Skeletal muscle tissue (tissue), 4 donors: Measurements from ENCODE around the gene UTP3. TPM values are rescaled to one million over a fixed set of nuclear protein-coding genes. Genes with fewer than 3 reads are reported as not detected.
A peak's percentile ranks its signal among the peaks of the same experiment; 100 is the strongest.
"Not testable (repeated sequence)": the region's sequence is repeated elsewhere in the genome, so short reads cannot be mapped to it uniquely, and the experiment has no call there.

Experiments used
- H3K27ac ChIP-seq: one replicate; pipeline ENCODE4 v1.7.0; 2013; ENCODE audit warnings: mild to moderate bottlenecking, low read depth, low read length, inconsistent platforms
- H3K27me3 ChIP-seq, 3 donors: one replicate each; pipeline ENCODE4 v1.7.0; 2013; ENCODE audit warnings: low read length in 3 of 3; ENCODE audit not compliant: control insufficient read depth in 3 of 3, insufficient read depth in 3 of 3
- H3K36me3 ChIP-seq, 3 donors: one replicate each; pipeline ENCODE4 v1.7.0; 2013; ENCODE audit warnings: low read length in 3 of 3; ENCODE audit not compliant: control insufficient read depth in 3 of 3, insufficient read depth in 3 of 3
- H3K4me1 ChIP-seq, 3 donors: one replicate each; pipeline ENCODE4 v1.7.0; 2013; ENCODE audit warnings: low read length in 3 of 3, mild to moderate bottlenecking in 3 of 3; ENCODE audit not compliant: control insufficient read depth in 3 of 3, insufficient read depth in 3 of 3
- H3K4me3 ChIP-seq, 3 donors: one replicate each; pipeline ENCODE4 v1.7.0; 2013; ENCODE audit warnings: low read length in 3 of 3
- H3K9ac ChIP-seq, 3 donors: one replicate each; pipeline ENCODE4 v1.7.0; 2013; ENCODE audit warnings: low read length in 3 of 3, mild to moderate bottlenecking in 3 of 3, moderate library complexity in 2 of 3, low read depth in 1 of 3
- H3K9me3 ChIP-seq, 3 donors: one replicate each; pipeline ENCODE4 v1.7.0; 2013; ENCODE audit warnings: low read length in 3 of 3; ENCODE audit not compliant: control insufficient read depth in 3 of 3
- total RNA-seq: library from RNA; depleted of rRNA; stranded (reverse); fragments of >200 nt; gene quantifications from one replicate; pipeline ENCODE4 v1.2.3, GENCODE V29; 2014
- donor health status: Osteomylitis.

The UTP3 gene
- total RNA-seq, 1 donor from 2014 or later: 13.6 TPM

GRCh38 chr4:70714079-70714887 is 26.0 kb downstream of the UTP3 start:
- H3K9ac ChIP-seq: no peak overlapping the region
- no peaks in the 10 kb centered on the region for H3K36me3 ChIP-seq
- no peaks in the 10 kb centered on the region for H3K9me3 ChIP-seq
- H3K4me1 ChIP-seq: peaks cover 0 to 29% (median 17%) of the 10 kb centered on the region in 3 donors
- H3K27ac ChIP-seq: peak overlapping the region; percentile 26
- no peaks in the 10 kb centered on the region for H3K27me3 ChIP-seq
- H3K4me3 ChIP-seq: peak overlapping the region in 1 of 3 donors; percentile 16

DNA sequence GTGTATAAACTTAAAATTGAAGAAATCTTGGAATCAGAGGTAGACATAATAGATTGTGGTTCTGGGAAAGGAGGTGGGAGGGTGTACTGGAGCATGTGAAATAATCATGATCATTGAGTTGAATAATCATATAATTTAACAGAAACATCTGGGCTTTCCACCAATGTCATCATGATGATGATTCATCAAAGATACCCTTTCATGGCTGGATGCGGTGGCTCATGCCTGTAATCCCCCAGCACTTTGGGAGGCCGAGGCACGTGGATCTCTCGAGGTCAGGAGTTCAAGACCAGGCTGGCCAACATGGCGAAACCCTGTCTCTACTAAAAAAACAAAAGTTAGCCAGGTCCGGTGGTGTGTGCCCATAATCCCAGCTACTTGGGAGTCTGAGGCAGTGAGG is 26.8 kb downstream of the UTP3 start:
- no peaks in the 10 kb centered on the region for H3K36me3 ChIP-seq
- no peaks in the 10 kb centered on the region for H3K9me3 ChIP-seq
- H3K4me1 ChIP-seq: peaks cover 0 to 29% (median 14%) of the 10 kb centered on the region in 3 donors
- no peak overlapping the region for H3K4me3 ChIP-seq
- H3K9ac ChIP-seq: no peak overlapping the region
- H3K27ac ChIP-seq: no peak overlapping the region
- H3K27me3 ChIP-seq: no peaks in the 10 kb centered on the region

DNA sequence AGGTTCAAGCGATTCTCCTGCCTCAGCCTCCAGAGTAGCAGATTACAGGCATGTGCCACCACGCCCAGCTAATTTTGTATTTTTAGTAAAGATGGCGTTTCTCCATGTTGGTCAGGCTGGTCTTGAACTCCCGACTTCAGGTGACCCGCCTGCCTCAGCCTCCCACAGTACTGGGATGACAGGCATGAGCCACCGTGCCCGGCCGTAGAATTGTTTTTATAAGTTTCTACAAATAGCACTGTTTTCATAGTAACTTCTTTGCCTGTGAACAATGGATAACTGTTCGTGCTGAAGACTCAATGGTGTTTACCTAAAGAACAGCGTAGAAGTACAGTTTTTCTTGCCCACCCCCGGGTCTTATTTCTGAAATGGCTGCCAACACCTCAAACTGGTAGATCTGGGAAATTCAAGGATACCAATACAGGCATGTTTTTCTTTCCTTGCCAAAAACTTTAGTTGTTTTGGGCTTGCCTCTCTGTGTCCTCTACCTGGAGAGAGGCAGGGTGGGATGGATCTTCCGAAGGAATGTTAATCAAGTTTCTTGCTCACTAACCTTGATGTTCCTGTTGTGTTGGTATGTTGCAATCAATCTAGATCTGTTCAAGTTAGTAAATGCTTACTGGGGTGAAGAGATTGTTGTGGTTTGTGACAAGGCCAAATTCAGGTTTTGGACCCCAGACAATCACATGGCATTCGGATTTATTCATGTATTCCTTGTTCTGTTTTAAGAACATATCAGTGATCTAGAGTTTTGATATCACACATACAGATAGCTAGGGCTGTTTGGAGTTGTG is 30.7 kb downstream of the UTP3 start:
- H3K9ac ChIP-seq: no peak overlapping the region
- no peak overlapping the region for H3K27ac ChIP-seq
- H3K4me1 ChIP-seq: peaks cover 4 to 15% (median 6%) of the 10 kb centered on the region in 3 donors
- H3K9me3 ChIP-seq: no peaks in the 10 kb centered on the region
- no peaks in the 10 kb centered on the region for H3K36me3 ChIP-seq
- H3K27me3 ChIP-seq: no peaks in the 10 kb centered on the region
- no peak overlapping the region for H3K4me3 ChIP-seq

DNA sequence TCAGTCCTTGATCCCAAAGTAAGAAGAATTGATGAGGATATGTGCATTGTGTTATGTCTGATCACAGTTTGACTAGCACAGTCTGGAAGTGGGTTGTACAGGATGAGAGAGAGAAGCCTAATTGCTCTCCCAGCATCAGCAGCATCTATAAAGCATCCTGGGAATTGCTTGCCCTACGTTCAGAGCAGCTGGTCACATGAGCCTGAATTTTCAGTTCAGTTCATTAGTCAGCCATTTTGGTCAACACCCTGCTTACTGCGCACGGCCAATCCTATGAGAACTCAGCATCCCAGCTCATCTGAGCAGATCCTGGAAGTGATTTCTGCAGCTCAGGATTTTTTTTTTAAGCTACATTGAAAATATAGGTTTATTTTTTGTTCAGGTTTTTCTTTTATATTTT is 33.4 kb downstream of the UTP3 start, which contains the start of gene RUFY3:
Gene RUFY3, plus strand, starts transcription at position 218 of the 400 bp plus-strand sequence. CDS start 610 bp downstream, outside the sequence.
- Histone ChIP-seq H3K27ac (peak within 1 kb of the TSS; percentile 48), H3K4me3 (peak within 1 kb of the TSS; percentile 45 to 70 (median 68))

DNA sequence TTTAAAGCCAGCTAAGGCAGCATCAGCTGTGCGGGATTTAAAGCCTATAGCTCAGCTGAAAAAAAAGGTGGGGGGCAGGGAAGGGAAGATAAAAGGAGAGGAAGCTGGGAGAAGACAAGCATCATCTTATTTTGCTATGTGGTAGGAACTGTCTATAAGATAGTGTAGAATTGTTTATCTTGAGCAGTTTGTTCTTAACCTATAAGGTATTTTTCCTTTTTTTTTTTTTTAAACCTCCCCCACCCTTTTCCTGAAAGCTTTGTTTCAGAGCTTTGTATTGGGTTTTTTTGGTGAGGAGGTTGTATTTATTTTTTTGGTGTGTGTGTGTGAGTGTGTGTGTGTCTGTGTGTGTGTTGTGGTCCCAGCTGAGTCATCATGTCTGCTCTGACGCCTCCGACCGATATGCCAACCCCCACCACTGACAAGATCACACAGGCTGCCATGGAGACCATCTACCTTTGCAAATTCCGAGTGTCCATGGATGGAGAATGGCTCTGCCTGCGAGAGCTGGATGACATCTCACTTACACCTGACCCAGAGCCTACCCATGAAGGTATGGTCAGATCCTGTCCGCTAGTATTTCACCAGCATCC is 34.0 kb downstream of the UTP3 start:
- Histone ChIP-seq H3K36me3 (peaks cover 0 to 4% (median 0%) of the 10 kb centered on the region in 3 donors), H3K4me1 (peaks cover 0 to 4% (median 4%) of the 10 kb centered on the region in 3 donors), H3K9ac (peak overlapping the region; percentile 27 to 74 (median 64)), H3K27ac (peak overlapping the region; percentile 48), H3K9me3 (no peaks in the 10 kb centered on the region), H3K27me3 (no peaks in the 10 kb centered on the region), H3K4me3 (peak overlapping the region; percentile 45 to 70 (median 68))

More for the DNA sequence above, 33.4 kb downstream of the UTP3 start, which contains the start of gene RUFY3:
- no peaks in the 10 kb centered on the region for H3K9me3 ChIP-seq
- H3K27me3 ChIP-seq: no peaks in the 10 kb centered on the region
- peak within 1 kb of the TSS; percentile 27 to 74 (median 64) for H3K9ac ChIP-seq
- peaks cover 0 to 4% (median 0%) of the 10 kb centered on the region in 3 donors for H3K36me3 ChIP-seq
- peaks cover 0 to 4% (median 4%) of the 10 kb centered on the region in 3 donors for H3K4me1 ChIP-seq

DNA sequence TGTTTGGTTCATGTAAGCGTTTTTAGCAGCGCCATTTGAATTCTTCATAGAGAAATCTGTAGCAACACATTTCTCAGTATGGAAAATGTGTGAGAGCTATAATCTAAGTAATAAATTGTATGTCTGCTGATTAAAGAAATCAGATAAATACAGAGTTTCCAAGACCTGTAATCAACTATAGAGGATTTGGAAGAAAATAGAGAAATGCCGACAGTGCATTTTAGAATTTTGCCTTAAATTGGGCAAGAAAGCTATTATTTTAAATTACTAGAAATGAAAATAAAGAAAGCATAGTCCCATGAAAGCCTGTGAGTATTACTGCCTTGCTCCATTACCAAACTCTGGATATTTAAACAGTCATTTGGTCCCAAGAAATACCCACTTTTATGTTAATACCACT is 36.1 kb downstream of the UTP3 start:
- peaks cover 0 to 4% (median 4%) of the 10 kb centered on the region in 3 donors for H3K4me1 ChIP-seq
- peaks cover 0 to 4% (median 0%) of the 10 kb centered on the region in 3 donors for H3K36me3 ChIP-seq
- no peaks in the 10 kb centered on the region for H3K9me3 ChIP-seq
- H3K27me3 ChIP-seq: no peaks in the 10 kb centered on the region
- H3K4me3 ChIP-seq: no peak overlapping the region
- no peak overlapping the region for H3K9ac ChIP-seq
- no peak overlapping the region for H3K27ac ChIP-seq

DNA sequence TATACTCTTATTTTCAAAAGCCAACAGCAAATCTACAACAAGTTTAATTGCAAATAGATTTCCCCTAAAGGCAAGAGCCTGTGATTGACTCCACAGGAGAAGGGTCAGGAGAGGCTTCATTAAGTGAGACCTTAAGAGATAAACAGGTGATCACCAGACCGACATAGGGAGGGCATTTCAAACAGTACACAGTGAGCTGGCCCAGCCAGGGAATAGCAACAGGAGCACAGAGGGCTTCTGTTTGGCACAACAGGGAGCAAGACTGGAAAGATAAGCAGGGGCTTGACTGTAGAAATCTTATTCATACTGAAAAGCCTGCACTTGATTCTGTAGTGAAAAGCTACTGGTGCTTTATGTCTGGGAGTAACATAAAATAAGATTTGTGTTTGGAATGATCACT is 37.3 kb downstream of the UTP3 start:
- Histone ChIP-seq H3K9me3 (no peaks in the 10 kb centered on the region), H3K9ac (no peak overlapping the region), H3K4me1 (peaks cover 0 to 4% (median 4%) of the 10 kb centered on the region in 3 donors), H3K27ac (no peak overlapping the region), H3K36me3 (peaks cover 0 to 4% (median 0%) of the 10 kb centered on the region in 3 donors), H3K27me3 (no peaks in the 10 kb centered on the region), H3K4me3 (no peak overlapping the region)

DNA sequence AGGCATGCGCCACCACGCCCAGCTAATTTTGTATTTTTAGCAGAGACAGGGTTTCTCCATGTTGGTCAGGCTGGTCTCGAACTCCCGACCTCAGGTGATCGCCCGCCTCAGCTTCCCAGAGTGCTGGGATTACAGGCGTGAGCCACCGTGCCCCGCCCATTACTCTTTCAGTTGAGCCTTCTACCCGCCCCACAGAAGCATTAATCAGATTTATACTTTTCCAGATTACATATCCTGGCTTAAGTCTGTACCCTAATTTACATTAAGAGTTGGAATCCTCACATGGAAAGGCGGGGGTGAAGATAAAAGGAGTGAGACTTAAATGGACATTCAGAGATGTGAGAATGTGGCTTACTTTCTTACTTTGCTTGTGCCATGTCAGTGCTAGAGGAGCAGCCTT is 38.2 kb downstream of the UTP3 start:
- not testable (repeated sequence) for H3K4me3 ChIP-seq, H3K4me1 ChIP-seq, H3K27ac ChIP-seq, H3K27me3 ChIP-seq, H3K36me3 ChIP-seq, H3K9me3 ChIP-seq, H3K9ac ChIP-seq

- H3K4me1 ChIP-seq: peaks cover 2 to 6% (median 2%) of the 10 kb centered on the region in 3 donors
These were observed 39.8 kb downstream of the UTP3 start for GRCh38 chr4:70728091-70728490.

More at GRCh38 chr4:70728091-70728490, 39.8 kb downstream of the UTP3 start:
- Histone ChIP-seq H3K27me3 (no peaks in the 10 kb centered on the region), H3K4me3 (no peak overlapping the region), H3K9me3 (no peaks in the 10 kb centered on the region), H3K9ac (no peak overlapping the region), H3K36me3 (peaks cover 0 to 4% (median 0%) of the 10 kb centered on the region in 3 donors), H3K27ac (no peak overlapping the region)
